ENCODE data around the gene SEPTIN3.
A peak's percentile ranks its signal among the peaks of the same experiment; 100 is the strongest.

SEPTIN3 gene

GRCh38 chr22:41969110-41969646 lies at the start of gene SEPTIN3:
TSS of gene SEPTIN3 (plus strand) at chr22:41969443. CDS start at chr22:41971493, 2,050 bp downstream.
- DNase-seq = no peak

GRCh38 chr22:41920271-41920976 lies 48.8 kb upstream of the SEPTIN3 start:
- DNase-seq = no peak

GRCh38 chr22:41922328-41922727 lies 46.9 kb upstream of the SEPTIN3 start:
- DNase-seq = no peak

GRCh38 chr22:41922940-41923594 lies 46.2 kb upstream of the SEPTIN3 start:
- DNase-seq = no peak

GRCh38 chr22:41923595-41924276 lies 45.5 kb upstream of the SEPTIN3 start:
- no peak for DNase-seq

GRCh38 chr22:41925783-41926460 lies 43.3 kb upstream of the SEPTIN3 start:
- DNase-seq = peak; percentile 67

- DNase-seq = no peak
These were observed 41.4 kb upstream of the SEPTIN3 start for GRCh38 chr22:41927813-41928212.

GRCh38 chr22:41928593-41929417 lies 40.4 kb upstream of the SEPTIN3 start:
- DNase-seq = no peak

GRCh38 chr22:41929418-41929810 lies 39.8 kb upstream of the SEPTIN3 start:
- DNase-seq = peak; percentile 44

GRCh38 chr22:41931701-41932269 lies 37.5 kb upstream of the SEPTIN3 start:
- peak; percentile 58 for DNase-seq

GRCh38 chr22:41932353-41932752 lies 36.9 kb upstream of the SEPTIN3 start:
- no peak for DNase-seq

- no peak for DNase-seq
These were observed 35.6 kb upstream of the SEPTIN3 start for GRCh38 chr22:41933411-41934177.

- DNase-seq = no peak
These were observed 34.8 kb upstream of the SEPTIN3 start for GRCh38 chr22:41934284-41935014.

GRCh38 chr22:41935015-41935351 lies 34.3 kb upstream of the SEPTIN3 start:
- DNase-seq = no peak

GRCh38 chr22:41935509-41935908 lies 33.7 kb upstream of the SEPTIN3 start:
- no peak for DNase-seq

GRCh38 chr22:41936894-41937169 lies 32.4 kb upstream of the SEPTIN3 start:
- DNase-seq = no peak

- DNase-seq = no peak
These were observed 29.0 kb upstream of the SEPTIN3 start for GRCh38 chr22:41939981-41940831.

GRCh38 chr22:41940832-41941765 lies 28.1 kb upstream of the SEPTIN3 start:
- DNase-seq = peak; percentile 59
